NT2/D1 (cell line): ENCODE measurements around the gene HOXA6.

ENCODE experiments used
- SUZ12 ChIP-seq: IDR thresholded peaks from 2 replicates; pipeline ENCODE4 v1.6.1; 2011; ENCODE audit not compliant: insufficient read length, insufficient read depth; ENCODE audit errors: extremely low read depth
- YY1 ChIP-seq: IDR thresholded peaks from 2 replicates; pipeline ENCODE4 v1.6.1; 2011; ENCODE audit not compliant: insufficient read length, insufficient read depth
- ZNF274 ChIP-seq: IDR thresholded peaks from 2 replicates; pipeline ENCODE4 v1.6.1; 2011; ENCODE audit warnings: mild to moderate bottlenecking, low read depth, low read length

- TF ChIP-seq SUZ12 = no peak
- no peak for TF ChIP-seq YY1
- no peak for TF ChIP-seq ZNF274
These were observed 15.9 kb upstream of the HOXA6 start for GRCh38 chr7:27163288-27164044.
